ENCODE results near the gene SLC6A12.

- no peak for TF ChIP-seq CTCF (IDR thresholded peaks at IDR 0.05)
- no peak for TF ChIP-seq POLR2A (IDR thresholded peaks at IDR 0.05)
Measured at GRCh38 chr12:170371-171225, 43.4 kb downstream of the SLC6A12 start.
